WTC11 (cell line): ENCODE results near the gene CCDC61. TPM values are rescaled to one million over a fixed set of nuclear protein-coding genes. Genes with fewer than 3 reads are reported as not detected.

Source experiments
- ATAC-seq: fragments of 200-7000 bp; cut with Tn5 transposase; 2 replicates; pipeline ENCODE4 v1.10.0; 2021; ENCODE audit warnings: mild to moderate bottlenecking, moderate library complexity
- CTCF ChIA-PET: fragments of 300-600 bp; sonication (Branson Sonifier 250); formaldehyde crosslinking; loops from one replicate; lab custom pipeline; 2021; ENCODE audit warnings: antibody characterized with exemption; lab: Charles Lee
- POLR2A ChIA-PET: fragments of 350-600 bp; sonication (Branson Sonifier 250); formaldehyde crosslinking; loops from one replicate; lab custom pipeline; 2021; ENCODE audit warnings: antibody characterized with exemption; lab: Charles Lee
- DNase-seq: peaks from one replicate; pipeline ENCODE4 v3.0.0; 2021; ENCODE audit warnings: low spot score
- H3K27ac Mint-ChIP-seq: 2 replicates; pipeline ENCODE4 v1.8.0; 2021; ENCODE audit warnings: mixed read lengths
- H3K27me3 Mint-ChIP-seq: 2 replicates; pipeline ENCODE4 v1.8.0; 2021; ENCODE audit warnings: low read depth, mild to moderate bottlenecking, moderate library complexity, mixed read lengths
- H3K36me3 Mint-ChIP-seq: 2 replicates; pipeline ENCODE4 v1.8.0; 2021; ENCODE audit warnings: mixed read lengths
- H3K4me1 Mint-ChIP-seq: 2 replicates; pipeline ENCODE4 v1.8.0; 2022; ENCODE audit warnings: mixed read lengths
- H3K4me3 Mint-ChIP-seq: 2 replicates; pipeline ENCODE4 v1.8.0; 2021; ENCODE audit warnings: mild to moderate bottlenecking, moderate library complexity, mixed read lengths
- H3K9me3 Mint-ChIP-seq: 2 replicates; pipeline ENCODE4 v1.8.0; 2021; ENCODE audit warnings: mixed read lengths
- ATF6 ChIP-seq: sonication (generic); formaldehyde crosslinking; IDR thresholded peaks from 2 replicates; pipeline ENCODE4 v1.8.1; 2023; ENCODE audit warnings: mild to moderate bottlenecking, missing genetic modification reagents
- HMGA2 ChIP-seq: fragments of 250-450 bp; sonication (Bioruptor Pico); IDR thresholded peaks from 2 replicates; pipeline ENCODE4 v1.4.0; 2021; ENCODE audit warnings: mild to moderate bottlenecking, moderate library complexity
- MXD4 ChIP-seq: fragments of 250-450 bp; sonication (Bioruptor Pico); IDR thresholded peaks from 2 replicates; pipeline ENCODE4 v1.8.0; 2021; ENCODE audit warnings: mild to moderate bottlenecking, moderate library complexity, borderline replicate concordance
- NFE2L1 ChIP-seq: sonication (generic); formaldehyde crosslinking; IDR thresholded peaks from 2 replicates; pipeline ENCODE4 v1.8.1; 2023; ENCODE audit warnings: missing genetic modification reagents
- PRDM15 ChIP-seq: sonication (generic); formaldehyde crosslinking; IDR thresholded peaks from 2 replicates; pipeline ENCODE4 v1.8.0; 2022; ENCODE audit warnings: missing genetic modification reagents
- PRRX2 ChIP-seq: fragments of 250-450 bp; sonication (Bioruptor Pico); IDR thresholded peaks from 2 replicates; pipeline ENCODE4 v1.8.0; 2021; ENCODE audit warnings: mild to moderate bottlenecking
- SMAD4 ChIP-seq: sonication (generic); formaldehyde crosslinking; IDR thresholded peaks from 2 replicates; pipeline ENCODE4 v1.8.0; 2022; ENCODE audit warnings: mild to moderate bottlenecking, missing genetic modification reagents
- SP1 ChIP-seq: sonication (generic); formaldehyde crosslinking; conservative IDR thresholded peaks from 2 replicates; pipeline ENCODE4 v1.8.1; 2022; ENCODE audit warnings: missing genetic modification reagents
- USF2 ChIP-seq: sonication (generic); formaldehyde crosslinking; IDR thresholded peaks from 2 replicates; pipeline ENCODE4 v1.8.1; 2023; ENCODE audit warnings: mild to moderate bottlenecking, missing genetic modification reagents, moderate library complexity
- ZBTB21 ChIP-seq: sonication (generic); formaldehyde crosslinking; IDR thresholded peaks from 2 replicates; pipeline ENCODE4 v1.8.1; 2023; ENCODE audit warnings: mild to moderate bottlenecking, missing genetic modification reagents, borderline replicate concordance
- ZNF121 ChIP-seq: sonication (generic); formaldehyde crosslinking; IDR thresholded peaks from 2 replicates; pipeline ENCODE4 v1.8.0; 2023; ENCODE audit warnings: missing genetic modification reagents
- ZNF232 ChIP-seq: sonication (generic); formaldehyde crosslinking; IDR thresholded peaks from 2 replicates; pipeline ENCODE4 v1.8.0; 2022; ENCODE audit warnings: mild to moderate bottlenecking, missing genetic modification reagents
- total RNA-seq: library from RNA; stranded (reverse); gene quantifications from 3 replicates; pipeline ENCODE4 v1.2.3, GENCODE V29; 2021

The CCDC61 gene
- total RNA-seq, 1 experiment from 2014 or later, result 33.7 TPM

GRCh38 chr19:45998834-45999233 lies 3.6 kb downstream of the CCDC61 start:
- H3K36me3 Mint-ChIP-seq, result peaks cover 6% of the 10 kb centered on the region; the same call in 1 of the 2 replicates
- peak overlapping the region; percentile 85 for H3K4me3 Mint-ChIP-seq
- TF ChIP-seq MXD4 (CRISPR knock-in tag) (no peak), PRDM15 (CRISPR knock-in tag) (no peak), ZNF121 (CRISPR knock-in tag) (no peak), ZNF232 (no peak), ATF6 (no peak), HMGA2 (no peak)
- no peaks in the 10 kb centered on the region for H3K9me3 Mint-ChIP-seq
- no peak for DNase-seq
- no peak for ATAC-seq
- H3K27ac Mint-ChIP-seq, result peak overlapping the region; percentile 77
- POLR2A ChIA-PET, result no interaction called here
- CTCF ChIA-PET, result interaction anchor here (1.0 to 1.4 kb wide), 6 partner anchors 18 to 85 kb away, joined by 3 to 8 read pairs (median 4); no protein-coding TSS in a partner anchor
- H3K27me3 Mint-ChIP-seq, result peaks cover 6% of the 10 kb centered on the region; the same call in 1 of the 2 replicates
- peaks cover 22% of the 10 kb centered on the region for H3K4me1 Mint-ChIP-seq

- H3K27ac Mint-ChIP-seq, result peak overlapping the region; percentile 87
- H3K9me3 Mint-ChIP-seq, result no peaks in the 10 kb centered on the region
- peaks cover 22% of the 10 kb centered on the region for H3K4me1 Mint-ChIP-seq
- peak; percentile 75 for DNase-seq
- peak overlapping the region; percentile 85 for H3K4me3 Mint-ChIP-seq
- peaks cover 6% of the 10 kb centered on the region; the same call in 1 of the 2 replicates for H3K27me3 Mint-ChIP-seq
- CTCF ChIA-PET, result interaction anchor here (1.0 to 1.4 kb wide), 5 partner anchors 29 to 86 kb away, joined by 3 to 8 read pairs (median 4); no protein-coding TSS in a partner anchor
- POLR2A ChIA-PET, result no interaction called here
- peak; percentile 7 for ATAC-seq
- no peak for TF ChIP-seq SMAD4 (CRISPR knock-in tag)
- no peak for TF ChIP-seq PRRX2 (CRISPR knock-in tag)
- peak; percentile 90 for TF ChIP-seq ZNF121 (CRISPR knock-in tag)
- peak; percentile 97 for TF ChIP-seq ZBTB21 (CRISPR knock-in tag)
- 0 out of 2 replicates have a peak, but pooled peaks have one; percentile 8 for TF ChIP-seq NFE2L1 (CRISPR knock-in tag)
- H3K36me3 Mint-ChIP-seq, result peaks cover 6% of the 10 kb centered on the region; the same call in 1 of the 2 replicates
Observed at GRCh38 chr19:45999653-46000121, 4.4 kb downstream of the CCDC61 start.

- H3K4me3 Mint-ChIP-seq, result peak overlapping the region; percentile 85
- POLR2A ChIA-PET, result no interaction called here
- 0 out of 2 replicates have a peak overlapping the region, but pooled peaks have one; percentile 41 for H3K27ac Mint-ChIP-seq
- TF ChIP-seq SP1 (peak; percentile 55), USF2 (CRISPR knock-in tag) (no peak), PRDM15 (CRISPR knock-in tag) (0 out of 2 replicates have a peak, but pooled peaks have one; percentile 18)
- peak; percentile 84 for ATAC-seq
- peaks cover 11% of the 10 kb centered on the region for H3K36me3 Mint-ChIP-seq
- H3K9me3 Mint-ChIP-seq, result no peaks in the 10 kb centered on the region
- peaks cover 22% of the 10 kb centered on the region for H3K4me1 Mint-ChIP-seq
- peak; percentile 74 for DNase-seq
- CTCF ChIA-PET, result no interaction called here
- peaks cover 6% of the 10 kb centered on the region; the same call in 1 of the 2 replicates for H3K27me3 Mint-ChIP-seq
Observed at GRCh38 chr19:46000491-46001246, 5.4 kb downstream of the CCDC61 start.
